Activated CD4-positive, alpha-beta T cell treated with anti-CD3 and anti-CD28 coated beads for 36 hours (primary cell): Measurements from ENCODE around the gene SBSN. TPM values are rescaled to one million over a fixed set of nuclear protein-coding genes. Genes with fewer than 3 reads are reported as not detected.

Source experiments
- ATAC-seq: fragments of 200-7000 bp; cut with Tn5 transposase; one replicate; pipeline ENCODE4 v1.10.0; 2021; ENCODE audit warnings: mild to moderate bottlenecking, moderate library complexity
- CTCF ChIA-PET: fragments of 350-600 bp; sonication (Branson Sonifier 250); formaldehyde crosslinking; loops from one replicate; lab custom pipeline; 2021; ENCODE audit warnings: antibody characterized with exemption; lab: Charles Lee
- POLR2A ChIA-PET: fragments of 350-600 bp; sonication (Branson Sonifier 250); formaldehyde crosslinking; loops from one replicate; lab custom pipeline; 2021; ENCODE audit warnings: antibody characterized with exemption, inconsistent platforms; lab: Charles Lee
- DNase-seq: peaks from one replicate; pipeline ENCODE4 v3.0.0-alpha.2; 2020
- H3K27ac Mint-ChIP-seq: one replicate; pipeline ENCODE4 v1.8.0; 2021; ENCODE audit warnings: mixed read lengths
- H3K27me3 Mint-ChIP-seq: one replicate; pipeline ENCODE4 v1.8.0; 2021; ENCODE audit warnings: mixed read lengths
- H3K36me3 Mint-ChIP-seq: one replicate; pipeline ENCODE4 v1.8.0; 2021; ENCODE audit warnings: low read depth, mixed read lengths
- H3K4me1 Mint-ChIP-seq: one replicate; pipeline ENCODE4 v1.8.0; 2021; ENCODE audit warnings: mixed read lengths
- H3K4me3 Mint-ChIP-seq: one replicate; pipeline ENCODE4 v1.8.0; 2021; ENCODE audit warnings: mild to moderate bottlenecking, moderate library complexity, mixed read lengths
- H3K9me3 Mint-ChIP-seq: one replicate; pipeline ENCODE4 v1.8.0; 2021; ENCODE audit warnings: low read depth, mixed read lengths
- intact Hi-C, 2 experiments: fragments of 100-400 bp; cut with DNase I in 1 of 2; cut with micrococcal nuclease in 1 of 2; formaldehyde crosslinking; loops; one replicate each; pipeline versions ENCODE4 v1.14.2 to v1.15.1; 2022 to 2024; cut with DNase I, micrococcal nuclease
- total RNA-seq, 2 experiments: library from RNA; stranded (reverse); gene quantifications; one replicate each; pipeline ENCODE4 v1.2.3, GENCODE V29; 2021

SBSN gene
- total RNA-seq, 2 experiments from 2014 or later, result not detected

DNA sequence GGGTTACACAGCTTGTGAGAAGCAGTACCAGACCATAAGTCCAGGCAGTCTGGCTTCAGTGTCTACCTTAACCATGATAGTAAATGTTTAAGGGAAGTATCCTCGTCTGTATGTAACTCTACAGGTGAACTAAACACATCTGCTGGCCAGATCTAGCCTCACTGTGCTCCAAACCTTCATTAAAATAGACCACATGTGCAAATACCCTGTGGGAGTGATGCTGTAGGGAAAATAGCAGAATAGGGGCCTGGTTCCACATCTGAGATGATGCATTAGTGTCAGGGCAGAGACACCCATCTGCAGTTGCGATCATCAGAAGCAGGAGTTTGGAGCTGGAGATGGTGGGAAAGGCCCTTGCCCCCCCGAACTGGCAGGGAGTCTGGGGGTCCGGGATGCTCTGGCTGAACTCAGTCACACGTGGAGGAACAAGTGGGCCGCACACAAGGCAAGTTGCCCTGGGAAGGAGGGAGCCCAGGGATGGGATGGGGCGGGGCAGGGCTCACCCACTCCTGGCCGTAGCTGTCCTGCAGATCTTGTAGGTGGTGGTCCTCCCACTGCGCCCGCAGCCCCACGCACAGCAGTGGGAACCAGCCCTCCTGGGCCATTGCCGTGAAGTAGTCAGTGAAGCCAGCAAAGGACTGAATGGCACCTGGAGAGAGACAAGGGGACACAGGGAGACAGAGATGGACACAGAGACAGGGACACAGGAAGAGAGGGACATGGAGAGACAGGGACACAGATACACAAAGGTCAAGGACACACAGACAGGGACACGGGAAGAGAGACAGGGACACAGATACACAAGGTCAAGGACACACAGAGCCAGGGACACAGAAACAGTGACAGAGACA lies 24.6 kb upstream of the SBSN start:
- Mint-ChIP-seq H3K4me3 (no peak overlapping the region), H3K36me3 (peaks cover 12% of the 10 kb centered on the region), H3K27me3 (peaks cover 4% of the 10 kb centered on the region), H3K27ac (no peak overlapping the region), H3K4me1 (peaks cover 13% of the 10 kb centered on the region), H3K9me3 (no peaks in the 10 kb centered on the region)
- DNase-seq (no peak), ATAC-seq (no peak)
- ChIA-PET POLR2A (no interaction called here), CTCF (interaction anchor here (1.1 kb wide), 1 partner anchor 40 kb away, joined by 4 read pairs; no protein-coding TSS in a partner anchor)
- intact Hi-C loops, result no loop called here

DNA sequence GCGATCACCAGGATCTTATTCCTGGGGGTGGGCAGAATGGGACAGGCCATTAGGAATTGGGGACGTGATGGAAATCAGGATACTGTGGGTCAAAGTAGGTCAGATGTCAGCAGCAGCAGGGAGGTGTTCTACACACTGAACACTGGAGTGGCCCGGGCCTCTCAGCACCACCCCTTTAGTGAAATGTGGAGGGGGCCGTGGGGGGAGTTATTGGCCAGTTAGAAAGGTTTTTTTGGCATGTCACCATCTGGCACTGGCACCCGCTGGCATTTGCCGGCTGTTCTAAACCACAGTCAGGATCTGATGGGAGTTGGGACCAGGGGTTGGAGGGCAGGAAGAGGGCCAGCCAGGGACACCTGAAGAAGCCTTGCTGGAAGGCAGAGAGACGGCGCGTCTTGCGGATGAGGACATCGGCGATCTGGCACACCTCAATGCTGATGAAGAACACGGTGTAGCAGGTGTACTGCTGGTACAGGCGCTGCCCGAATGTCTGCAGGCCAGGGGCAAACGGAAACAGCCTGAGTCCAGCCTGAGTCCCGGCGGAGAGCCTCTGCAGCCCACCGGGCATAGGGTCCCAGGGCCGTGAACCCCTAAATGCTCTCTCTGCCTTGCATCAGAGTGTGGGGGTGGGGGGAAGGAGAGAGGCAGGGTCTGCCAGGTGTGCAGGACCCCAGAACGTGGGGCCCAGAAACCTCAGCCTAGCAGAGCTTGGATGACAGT lies 23.1 kb upstream of the SBSN start:
- no peak for DNase-seq
- H3K36me3 Mint-ChIP-seq, result peaks cover 24% of the 10 kb centered on the region
- intact Hi-C loops, result no loop called here

DNA sequence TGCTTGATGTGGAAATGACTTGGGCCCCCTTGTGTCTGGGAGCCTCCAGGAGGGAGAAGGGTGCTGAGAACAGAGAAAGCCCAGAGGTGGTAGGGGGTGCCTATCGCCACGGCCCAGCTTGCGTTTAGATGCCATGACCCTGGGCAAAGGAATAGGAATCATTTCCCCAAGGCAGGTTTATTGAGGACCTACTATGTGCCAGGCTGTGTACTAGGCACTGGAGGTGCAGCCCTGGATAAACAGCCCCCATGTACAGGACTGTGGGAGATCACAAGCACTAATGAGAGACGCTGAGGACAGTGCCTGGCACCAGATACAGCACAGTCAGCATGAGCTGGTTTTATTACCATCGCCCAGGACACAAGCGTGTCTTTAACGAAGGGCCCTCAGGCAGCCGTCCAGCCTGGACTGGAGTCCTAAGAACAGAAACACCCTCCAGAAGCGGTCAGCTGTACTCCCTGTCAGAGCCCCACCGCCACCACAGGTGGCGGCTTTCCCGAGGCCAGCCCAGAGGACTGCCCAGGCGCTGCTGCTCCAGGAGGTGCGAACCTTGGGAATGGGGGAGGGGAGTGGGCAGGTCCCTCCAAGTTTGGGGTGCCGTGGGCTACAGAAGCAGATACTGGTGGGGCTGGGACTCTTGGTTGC lies 21.9 kb upstream of the SBSN start:
- ATAC-seq (no peak), DNase-seq (no peak)
- ChIA-PET CTCF (interaction anchor here (0.6 to 3.3 kb wide), 6 partner anchors 9 to 359 kb away, joined by 3 to 20 read pairs (median 4); no protein-coding TSS in a partner anchor), POLR2A (no interaction called here)
- Mint-ChIP-seq H3K4me1 (peaks cover 26% of the 10 kb centered on the region), H3K9me3 (no peaks in the 10 kb centered on the region), H3K4me3 (no peak overlapping the region), H3K36me3 (peaks cover 25% of the 10 kb centered on the region), H3K27ac (no peak overlapping the region), H3K27me3 (no peaks in the 10 kb centered on the region)
- intact Hi-C loops, result loop anchor here (1.0 to 5.0 kb wide), 8 partner anchors 42 to 382 kb away; partner anchors contain the start of genes ETV2 (in 1 of the 2), FFAR1 (in 1 of the 2), HAUS5 (in 1 of the 2) and RBM42 (in 1 of the 2)

More for the DNA sequence above, 23.1 kb upstream of the SBSN start:
- no peak overlapping the region for H3K4me3 Mint-ChIP-seq
- H3K27ac Mint-ChIP-seq, result no peak overlapping the region
- H3K4me1 Mint-ChIP-seq, result peaks cover 23% of the 10 kb centered on the region
- CTCF ChIA-PET, result interaction anchor here (0.6 to 1.1 kb wide), 3 partner anchors 40 to 61 kb away, joined by 3 to 5 read pairs (median 4); partner anchors contain the start of gene HAUS5
- H3K27me3 Mint-ChIP-seq, result no peaks in the 10 kb centered on the region
- no peaks in the 10 kb centered on the region for H3K9me3 Mint-ChIP-seq
- POLR2A ChIA-PET, result interaction anchor here (0.5 kb wide), 1 partner anchor 478 kb away, joined by 3 read pairs; no protein-coding TSS in a partner anchor
- no peak for ATAC-seq

DNA sequence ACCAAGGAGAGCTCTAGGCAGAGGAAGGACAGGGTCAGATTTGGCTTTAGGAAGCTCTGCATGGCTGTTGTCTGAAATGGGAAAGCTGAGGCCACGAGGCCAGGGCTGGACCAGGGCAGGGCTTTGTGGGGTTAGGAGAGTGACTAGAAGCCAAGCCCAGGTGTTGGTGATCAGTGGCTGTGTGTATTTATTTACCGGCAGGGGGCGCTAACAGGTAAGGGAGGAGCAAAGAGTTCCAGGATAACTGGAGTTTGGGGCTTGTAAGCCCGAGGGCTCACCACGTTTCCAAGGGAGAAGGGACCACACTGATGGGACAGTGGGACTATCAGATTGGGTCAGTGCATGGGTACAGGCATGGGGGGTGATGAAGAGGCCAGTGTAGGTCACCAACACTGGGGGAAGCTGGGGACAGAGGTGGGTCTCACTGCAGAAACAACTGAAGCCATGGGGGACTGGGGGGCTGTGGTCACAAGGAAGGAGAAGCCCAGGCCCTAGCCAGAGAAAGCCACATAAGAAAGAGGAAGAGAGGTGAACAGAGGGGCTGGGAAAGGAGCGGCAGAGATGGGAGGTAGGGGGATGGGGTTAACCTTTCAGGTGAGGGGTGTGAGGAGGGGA lies 21.2 kb upstream of the SBSN start:
- Mint-ChIP-seq H3K27ac (no peak overlapping the region), H3K4me1 (peaks cover 32% of the 10 kb centered on the region), H3K36me3 (peaks cover 29% of the 10 kb centered on the region), H3K27me3 (no peaks in the 10 kb centered on the region), H3K4me3 (no peak overlapping the region), H3K9me3 (no peaks in the 10 kb centered on the region)
- intact Hi-C loops, result loop anchor here (1.0 to 5.0 kb wide), 8 partner anchors 43 to 383 kb away; partner anchors contain the start of genes ETV2 (in 1 of the 2), FFAR1 (in 1 of the 2), HAUS5 (in 1 of the 2) and RBM42 (in 1 of the 2)
- ATAC-seq, result no peak
- peak; percentile 75 for DNase-seq
- POLR2A ChIA-PET, result no interaction called here
- CTCF ChIA-PET, result interaction anchor here (0.6 to 3.3 kb wide), 16 partner anchors 9 to 191 kb away, joined by 3 to 20 read pairs (median 4); partner anchors contain the start of genes FFAR3 and HAUS5

DNA sequence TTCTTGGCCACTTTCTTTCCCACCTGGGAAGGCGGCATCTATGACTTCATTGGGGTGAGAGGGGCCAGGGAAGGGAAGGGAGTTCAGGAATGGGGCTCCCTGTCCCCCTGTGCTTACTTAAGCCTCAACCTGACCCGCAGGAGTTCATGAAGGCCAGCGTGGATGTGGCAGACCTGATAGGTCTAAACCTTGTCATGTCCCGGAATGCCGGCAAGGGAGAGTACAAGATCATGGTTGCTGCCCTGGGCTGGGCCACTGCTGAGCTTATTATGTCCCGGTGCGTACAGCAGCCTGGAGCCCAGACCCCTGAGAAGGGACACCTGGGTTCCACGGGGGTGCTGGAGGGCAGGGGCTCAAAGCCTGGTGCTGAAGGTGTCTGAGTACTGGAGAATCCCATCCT lies 18.4 kb upstream of the SBSN start:
- CTCF ChIA-PET, result interaction anchor here (0.5 kb wide), 1 partner anchor 79 kb away, joined by 3 read pairs; no protein-coding TSS in a partner anchor
- ATAC-seq (no peak), DNase-seq (no peak)
- Mint-ChIP-seq H3K9me3 (no peaks in the 10 kb centered on the region), H3K27ac (peak overlapping the region; percentile 91), H3K4me3 (peak overlapping the region; percentile 92), H3K27me3 (no peaks in the 10 kb centered on the region), H3K36me3 (peaks cover 32% of the 10 kb centered on the region), H3K4me1 (peaks cover 35% of the 10 kb centered on the region)
- intact Hi-C loops, result loop anchor here (1.0 to 5.0 kb wide), 12 partner anchors 81 to 405 kb away; partner anchors contain the start of genes FFAR1 (in 2 of the 2), COX6B1 (in 1 of the 2), ETV2 (in 1 of the 2) and RBM42 (in 1 of the 2)
- POLR2A ChIA-PET, result no interaction called here

DNA sequence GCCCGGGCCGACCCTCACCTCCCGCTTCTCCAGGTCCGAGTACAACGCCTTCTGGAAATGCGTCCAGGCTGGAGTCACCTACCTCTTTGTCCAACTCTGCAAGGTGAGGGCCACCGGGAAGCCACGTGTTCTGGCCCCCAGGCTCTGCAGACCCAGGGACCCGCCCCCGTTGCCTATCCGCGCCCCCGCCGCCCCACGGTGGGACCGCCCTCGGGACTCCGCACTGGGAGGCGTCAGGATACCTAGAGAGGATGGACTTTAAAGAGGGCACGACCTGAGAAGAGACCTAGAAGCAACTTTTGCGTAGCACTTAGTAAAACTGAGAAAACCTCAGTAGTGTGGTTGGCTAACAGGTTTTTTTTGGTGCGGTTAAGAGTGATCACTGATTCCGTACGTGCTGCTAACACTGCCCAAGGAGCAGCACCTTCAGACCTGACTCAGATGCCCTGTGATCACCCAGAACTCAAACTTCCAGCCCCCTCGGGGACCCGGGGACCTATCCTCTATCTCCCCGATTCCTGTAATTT lies 17.8 kb upstream of the SBSN start:
- DNase-seq, result peak; percentile 82
- POLR2A ChIA-PET, result no interaction called here
- peaks cover 31% of the 10 kb centered on the region for H3K36me3 Mint-ChIP-seq
- intact Hi-C loops, result loop anchor here (1.0 to 5.0 kb wide), 18 partner anchors 35 to 405 kb away; partner anchors contain the start of genes FFAR1 (in 2 of the 2), COX6B1 (in 1 of the 2), ETV2 (in 1 of the 2) and HAUS5 (in 1 of the 2)
- peak; percentile 82 for ATAC-seq
- CTCF ChIA-PET, result no interaction called here
- no peaks in the 10 kb centered on the region for H3K9me3 Mint-ChIP-seq
- no peaks in the 10 kb centered on the region for H3K27me3 Mint-ChIP-seq
- H3K4me1 Mint-ChIP-seq, result peaks cover 35% of the 10 kb centered on the region
- peak overlapping the region; percentile 91 for H3K27ac Mint-ChIP-seq
- peak overlapping the region; percentile 92 for H3K4me3 Mint-ChIP-seq

DNA sequence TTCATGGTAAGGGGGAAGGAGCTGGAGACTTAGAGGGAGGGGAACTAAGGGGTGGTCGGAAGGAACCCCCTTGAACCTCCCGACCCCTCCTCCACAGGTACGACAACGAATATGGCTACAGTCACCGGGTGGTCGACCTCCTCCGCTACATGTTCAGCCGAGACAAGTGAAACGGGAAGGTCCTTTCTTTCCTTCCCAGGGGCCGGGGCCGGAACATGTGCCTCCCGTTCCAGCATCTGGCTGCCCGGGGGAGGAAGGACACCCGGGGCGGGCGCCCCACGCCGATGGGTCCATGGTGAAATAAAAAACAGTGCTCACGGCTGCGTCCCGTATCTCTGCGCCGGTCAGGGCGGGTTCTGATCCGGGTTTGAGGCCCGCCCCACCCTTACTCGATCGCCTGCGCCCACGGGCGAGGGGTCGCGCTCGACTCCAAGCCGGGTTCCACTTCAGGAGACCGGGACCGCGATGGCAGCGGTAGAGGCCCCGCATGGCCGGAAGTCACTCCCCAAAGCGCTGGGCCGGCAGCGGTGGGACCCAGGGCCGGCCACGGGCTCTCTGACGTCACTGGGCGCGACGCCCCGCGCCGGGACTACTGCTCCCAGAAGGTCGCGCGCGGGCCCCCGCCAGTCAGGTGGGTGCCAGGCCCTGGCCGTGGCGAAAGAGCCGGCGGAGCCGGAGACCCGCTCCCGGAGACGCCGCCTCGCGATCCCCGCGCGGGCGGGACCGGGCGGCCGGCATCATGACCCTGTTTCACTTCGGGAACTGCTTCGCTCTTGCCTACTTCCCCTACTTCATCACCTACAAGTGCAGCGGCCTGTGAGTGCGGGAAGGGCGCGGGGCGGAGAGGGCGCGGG lies 17.1 kb upstream of the SBSN start, which contains the start of gene TMEM147:
TSS of gene TMEM147 (plus strand) at position 626 of the 854 bp plus-strand sequence. CDS start at position 740, 114 bp downstream.
- Mint-ChIP-seq H3K27ac (peak within 1 kb of the TSS; percentile 91), H3K4me3 (peak within 1 kb of the TSS; percentile 92), H3K4me1 (peaks cover 35% of the 10 kb centered on the region), H3K36me3 (peaks cover 27% of the 10 kb centered on the region), H3K27me3 (no peaks in the 10 kb centered on the region), H3K9me3 (no peaks in the 10 kb centered on the region)
- ATAC-seq (peak; percentile 77), DNase-seq (peak; percentile 93)
- CTCF ChIA-PET, result interaction anchor here (0.7 to 1.3 kb wide), 2 partner anchors 15 to 198 kb away, joined by 3 to 4 read pairs; partner anchors contain the start of gene FFAR1
- intact Hi-C loops, result loop anchor here (1.0 to 5.0 kb wide), 12 partner anchors 34 to 387 kb away; partner anchors contain the start of genes ETV2 (in 1 of the 2), FFAR1 (in 1 of the 2), HAUS5 (in 1 of the 2) and RBM42 (in 1 of the 2)
- POLR2A ChIA-PET, result no interaction called here

DNA sequence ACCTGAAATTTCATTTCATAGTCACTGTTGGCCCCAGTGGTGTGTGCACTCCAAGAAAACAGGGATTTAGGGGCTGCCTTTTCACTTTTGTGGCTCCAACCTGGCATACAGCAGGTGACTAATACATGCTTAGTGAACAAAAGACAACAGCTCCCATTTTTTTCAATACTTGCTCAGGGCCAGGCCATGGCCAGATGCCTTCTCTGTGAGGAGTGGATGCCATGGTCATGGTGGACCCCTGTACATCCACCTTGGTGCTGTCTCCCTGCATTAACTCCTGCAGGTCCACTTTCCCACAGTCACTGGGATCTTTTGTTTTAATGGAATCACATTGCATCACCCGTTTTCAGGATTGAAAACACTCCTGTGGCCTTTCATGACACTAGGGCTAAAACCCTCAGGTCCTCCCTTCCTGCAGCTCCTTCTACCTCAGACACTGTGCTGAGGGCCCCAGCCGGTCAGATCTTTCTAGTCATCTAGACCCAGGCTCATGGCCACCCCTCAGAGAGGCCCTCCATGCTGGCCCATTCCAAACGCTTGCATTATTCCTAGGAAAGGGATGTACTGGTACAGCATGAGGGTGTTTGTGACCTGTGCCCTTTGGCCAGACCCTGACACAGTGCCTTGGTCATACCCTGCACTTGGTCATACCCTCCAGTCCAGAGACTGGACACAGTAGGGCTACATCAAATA lies 16.1 kb upstream of the SBSN start:
- peak overlapping the region; percentile 92 for H3K4me3 Mint-ChIP-seq
- ChIA-PET CTCF (interaction anchor here (0.7 to 1.3 kb wide), 2 partner anchors 14 to 197 kb away, joined by 3 to 4 read pairs; partner anchors contain the start of gene FFAR1), POLR2A (no interaction called here)
- peaks cover 33% of the 10 kb centered on the region for H3K4me1 Mint-ChIP-seq
- ATAC-seq (no peak), DNase-seq (no peak)
- H3K27ac Mint-ChIP-seq, result peak overlapping the region; percentile 89
- H3K9me3 Mint-ChIP-seq, result no peaks in the 10 kb centered on the region
- intact Hi-C loops, result loop anchor here in 1 of 2 experiments (2.0 kb wide), 2 partner anchors 33 to 275 kb away; partner anchors contain the start of gene USF2
- H3K36me3 Mint-ChIP-seq, result peaks cover 27% of the 10 kb centered on the region
- H3K27me3 Mint-ChIP-seq, result no peaks in the 10 kb centered on the region
